Lung (tissue), 12 donors: Measurements from ENCODE around the gene ZNF862. TPM values are rescaled to one million over a fixed set of nuclear protein-coding genes. Genes with fewer than 3 reads are reported as not detected.
A peak's percentile ranks its signal among the peaks of the same experiment; 100 is the strongest.

Source experiments
- ATAC-seq: fragments of 200-7000 bp; cut with Tn5 transposase; one replicate; pipeline ENCODE4 v1.9.1; 2020; ENCODE audit warnings: moderate number of reproducible peaks; ENCODE audit not compliant: insufficient read depth, low FRiP score
- DNase-seq, 3 donors: peaks; one replicate each; pipeline ENCODE4 v3.0.0-alpha.2; 2013 to 2017
- H3K27ac ChIP-seq, 2 donors: one replicate each; pipeline ENCODE4 v1.5.1; 2013; ENCODE audit warnings: mild to moderate bottlenecking in 2 of 2, moderate library complexity in 2 of 2, control low read depth in 1 of 2, inconsistent platforms in 1 of 2, low read depth in 1 of 2, low read length in 1 of 2
- H3K27me3 ChIP-seq, 3 donors: one replicate each; pipeline ENCODE4 v1.5.1; 2013; ENCODE audit warnings: low read length in 2 of 3; ENCODE audit not compliant: control insufficient read depth in 3 of 3, insufficient read depth in 3 of 3
- H3K36me3 ChIP-seq, 4 donors: one replicate each; pipeline ENCODE4 v1.5.1; 2013; ENCODE audit warnings: low read length in 4 of 4, mild to moderate bottlenecking in 1 of 4, moderate library complexity in 1 of 4; ENCODE audit not compliant: control insufficient read depth in 4 of 4, insufficient read depth in 4 of 4
- H3K4me1 ChIP-seq, 5 donors: one replicate each; pipeline ENCODE4 v1.5.1; 2013; ENCODE audit warnings: low read length in 5 of 5, mild to moderate bottlenecking in 2 of 5, moderate library complexity in 1 of 5; ENCODE audit not compliant: control insufficient read depth in 5 of 5, insufficient read depth in 5 of 5
- H3K4me3 ChIP-seq: one replicate; pipeline ENCODE4 v1.5.1; 2013; ENCODE audit warnings: mild to moderate bottlenecking, control low read depth, moderate library complexity
- H3K9ac ChIP-seq, 2 donors: one replicate each; pipeline ENCODE4 v1.5.1; 2013; ENCODE audit warnings: low read length in 2 of 2, control low read depth in 1 of 2; ENCODE audit not compliant: insufficient read depth in 1 of 2
- H3K9me3 ChIP-seq, 4 donors: one replicate each; pipeline ENCODE4 v1.5.1; 2013; ENCODE audit warnings: low read length in 3 of 4, mild to moderate bottlenecking in 1 of 4, moderate library complexity in 1 of 4; ENCODE audit not compliant: control insufficient read depth in 4 of 4, insufficient read depth in 3 of 4
- WGBS, 2 donors: extraction: QIAGEN DNeasy Blood & Tissue Kit; methylation state at CpG; one replicate each; pipeline ENCODE4 v1.1.7; 2013; 5-methylcytosine and 5-hydroxymethylcytosine counted together
- polyA plus RNA-seq, 2 donors: library from polyadenylated mRNA; stranded (reverse); fragments of 200-250 nt; gene quantifications; one replicate each; pipeline ENCODE4 v1.2.1, GENCODE V29; 2013
- total RNA-seq, 2 donors: library from RNA; depleted of rRNA in 1 of 2; stranded (reverse); fragments of >200 nt in 1 of 2; gene quantifications; one replicate each; pipeline ENCODE4 v1.2.1, GENCODE V29; 2014 to 2021
- TF ChIP-seq, protein P1 (sequence below): IDR thresholded peaks from 2 replicates; pipeline ENCODE4 v1.5.1; 2012; ENCODE audit warnings: mild to moderate bottlenecking; ENCODE audit errors: control extremely low read depth, extremely low read depth
- donor health status: control.
- donor health status: control.
- donor health status: Bipolar disorder and iron deficiency.
- donor health status: healthy.
- donor health status: DM: yes; HTN: yes; CAD: no.

Gene ZNF862
- total and polyA plus RNA-seq, 4 donors: 5.2 to 22.1 (median 10.0) TPM

DNA sequence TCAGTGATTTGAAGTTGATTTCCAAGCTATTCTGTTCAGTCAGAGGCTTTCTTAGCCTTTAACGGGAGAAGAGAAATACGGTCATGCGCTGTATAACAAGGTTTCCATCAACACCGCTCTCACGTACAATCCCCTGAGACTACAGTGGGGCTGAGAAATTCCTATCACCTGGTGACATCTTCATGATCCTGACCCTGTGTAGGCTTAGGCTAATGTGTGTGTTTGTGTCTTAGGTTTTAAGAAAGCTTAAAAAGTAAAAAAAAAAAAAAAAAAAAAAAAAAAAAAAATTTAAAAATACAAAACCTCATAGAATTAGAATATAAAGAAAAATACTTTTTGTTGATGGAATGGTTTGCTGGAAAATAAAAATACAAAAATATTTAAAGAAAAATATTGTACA is 1.8 kb downstream of the ZNF862 start:
- WGBS, 2 donors: 98% methylated on average over 5 of the region's 5 CpGs
- H3K36me3 ChIP-seq: peaks cover 0 to 2% (median 0%) of the 10 kb centered on the region in 4 donors
- no peak for ATAC-seq

DNA sequence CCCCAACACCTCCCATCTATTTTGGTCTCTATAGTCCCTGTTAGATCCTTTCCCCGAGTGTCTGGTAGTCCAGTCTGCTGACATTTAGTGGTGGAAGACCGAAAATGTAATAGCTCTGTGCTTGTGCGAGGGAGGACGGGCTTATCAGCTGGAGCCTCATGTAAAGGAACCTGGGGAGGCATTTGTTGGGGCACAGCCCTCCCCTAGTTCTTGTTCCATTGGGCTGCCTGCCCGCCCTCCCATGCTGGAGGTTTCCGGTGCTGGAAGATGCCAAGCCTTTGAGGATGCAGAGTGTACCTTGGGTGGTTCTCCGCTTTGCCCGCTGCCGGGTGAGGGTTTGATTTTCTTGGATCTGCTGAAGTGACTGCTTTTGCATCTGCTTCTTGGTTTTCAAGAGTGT is 5.4 kb downstream of the ZNF862 start:
- Histone ChIP-seq H3K27ac (no peak overlapping the region), H3K4me3 (no peak overlapping the region), H3K9me3 (no peaks in the 10 kb centered on the region), H3K27me3 (no peaks in the 10 kb centered on the region), H3K36me3 (peaks cover 0 to 8% (median 8%) of the 10 kb centered on the region in 4 donors), H3K4me1 (peaks cover 0 to 10% (median 0%) of the 10 kb centered on the region in 5 donors), H3K9ac (no peak overlapping the region)
- peak in 1 of 3 donors; percentile 6 for DNase-seq
- TF ChIP-seq, protein P1, sequence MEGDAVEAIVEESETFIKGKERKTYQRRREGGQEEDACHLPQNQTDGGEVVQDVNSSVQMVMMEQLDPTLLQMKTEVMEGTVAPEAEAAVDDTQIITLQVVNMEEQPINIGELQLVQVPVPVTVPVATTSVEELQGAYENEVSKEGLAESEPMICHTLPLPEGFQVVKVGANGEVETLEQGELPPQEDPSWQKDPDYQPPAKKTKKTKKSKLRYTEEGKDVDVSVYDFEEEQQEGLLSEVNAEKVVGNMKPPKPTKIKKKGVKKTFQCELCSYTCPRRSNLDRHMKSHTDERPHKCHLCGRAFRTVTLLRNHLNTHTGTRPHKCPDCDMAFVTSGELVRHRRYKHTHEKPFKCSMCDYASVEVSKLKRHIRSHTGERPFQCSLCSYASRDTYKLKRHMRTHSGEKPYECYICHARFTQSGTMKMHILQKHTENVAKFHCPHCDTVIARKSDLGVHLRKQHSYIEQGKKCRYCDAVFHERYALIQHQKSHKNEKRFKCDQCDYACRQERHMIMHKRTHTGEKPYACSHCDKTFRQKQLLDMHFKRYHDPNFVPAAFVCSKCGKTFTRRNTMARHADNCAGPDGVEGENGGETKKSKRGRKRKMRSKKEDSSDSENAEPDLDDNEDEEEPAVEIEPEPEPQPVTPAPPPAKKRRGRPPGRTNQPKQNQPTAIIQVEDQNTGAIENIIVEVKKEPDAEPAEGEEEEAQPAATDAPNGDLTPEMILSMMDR: no peak
- no peak for ATAC-seq
- WGBS, 2 donors: 90 to 95% methylated on average over 9 of the region's 9 CpGs

More for the DNA sequence above, 1.8 kb downstream of the ZNF862 start:
- Histone ChIP-seq H3K27me3 (no peaks in the 10 kb centered on the region), H3K27ac (no peak overlapping the region), H3K4me3 (no peak overlapping the region), H3K4me1 (peaks cover 0 to 14% (median 0%) of the 10 kb centered on the region in 5 donors), H3K9ac (no peak overlapping the region), H3K9me3 (no peaks in the 10 kb centered on the region)
- TF ChIP-seq, protein P1: no peak
- DNase-seq: peak in 1 of 3 donors; percentile 1

DNA sequence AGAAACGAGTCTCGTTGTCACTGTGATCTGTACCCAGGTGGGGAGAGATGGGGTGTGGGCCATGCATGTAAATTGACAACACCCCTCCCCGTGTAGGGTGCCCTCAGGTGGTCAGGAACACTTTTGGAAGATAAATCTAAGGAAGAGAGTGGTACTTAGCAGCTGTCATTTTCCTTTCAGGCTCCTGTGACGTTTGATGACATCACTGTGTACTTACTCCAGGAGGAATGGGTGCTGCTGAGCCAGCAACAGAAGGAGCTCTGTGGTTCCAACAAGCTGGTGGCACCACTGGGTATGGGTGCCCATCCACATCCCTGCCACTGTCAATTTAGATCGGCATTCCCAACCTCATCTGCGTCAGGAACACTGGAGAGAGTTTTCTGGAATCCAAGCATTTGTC is 6.3 kb downstream of the ZNF862 start:
- no peak for ATAC-seq

More for the DNA sequence above, 6.3 kb downstream of the ZNF862 start:
- H3K9ac ChIP-seq: no peak overlapping the region
- H3K4me1 ChIP-seq: peaks cover 0 to 2% (median 0%) of the 10 kb centered on the region in 5 donors
- H3K27ac ChIP-seq: no peak overlapping the region
- TF ChIP-seq, protein P1: no peak
- no peaks in the 10 kb centered on the region for H3K9me3 ChIP-seq
- H3K27me3 ChIP-seq: no peaks in the 10 kb centered on the region
- 66 to 80% methylated on average over 6 of the region's 6 CpGs for WGBS, 2 donors
- peak in 1 of 3 donors; percentile 4 for DNase-seq
- H3K4me3 ChIP-seq: no peak overlapping the region
- peaks cover 7 to 10% (median 8%) of the 10 kb centered on the region in 4 donors for H3K36me3 ChIP-seq
